ENCODE results near the gene CCDC33. TPM values are rescaled to one million over a fixed set of nuclear protein-coding genes. Genes with fewer than 3 reads are reported as not detected.

The CCDC33 gene
- total RNA-seq, 1 donor from 2014 or later = not detected

- Mint-ChIP-seq H3K27ac (ENCODE audit: unreplicated experiment) (no peak overlapping the region), H3K27me3 (ENCODE audit: low read depth) (peaks cover 43% of the 10 kb centered on the region), H3K9me3 (ENCODE audit: low read depth) (no peaks in the 10 kb centered on the region), H3K4me1 (ENCODE audit: low read depth) (no peaks in the 10 kb centered on the region), H3K4me3 (ENCODE audit: unreplicated experiment) (no peak overlapping the region), H3K36me3 (ENCODE audit: low read depth) (no peaks in the 10 kb centered on the region)
- DNase-seq (ENCODE audit: low spot score) = no peak
- TF ChIP-seq, protein P1, sequence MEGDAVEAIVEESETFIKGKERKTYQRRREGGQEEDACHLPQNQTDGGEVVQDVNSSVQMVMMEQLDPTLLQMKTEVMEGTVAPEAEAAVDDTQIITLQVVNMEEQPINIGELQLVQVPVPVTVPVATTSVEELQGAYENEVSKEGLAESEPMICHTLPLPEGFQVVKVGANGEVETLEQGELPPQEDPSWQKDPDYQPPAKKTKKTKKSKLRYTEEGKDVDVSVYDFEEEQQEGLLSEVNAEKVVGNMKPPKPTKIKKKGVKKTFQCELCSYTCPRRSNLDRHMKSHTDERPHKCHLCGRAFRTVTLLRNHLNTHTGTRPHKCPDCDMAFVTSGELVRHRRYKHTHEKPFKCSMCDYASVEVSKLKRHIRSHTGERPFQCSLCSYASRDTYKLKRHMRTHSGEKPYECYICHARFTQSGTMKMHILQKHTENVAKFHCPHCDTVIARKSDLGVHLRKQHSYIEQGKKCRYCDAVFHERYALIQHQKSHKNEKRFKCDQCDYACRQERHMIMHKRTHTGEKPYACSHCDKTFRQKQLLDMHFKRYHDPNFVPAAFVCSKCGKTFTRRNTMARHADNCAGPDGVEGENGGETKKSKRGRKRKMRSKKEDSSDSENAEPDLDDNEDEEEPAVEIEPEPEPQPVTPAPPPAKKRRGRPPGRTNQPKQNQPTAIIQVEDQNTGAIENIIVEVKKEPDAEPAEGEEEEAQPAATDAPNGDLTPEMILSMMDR (IDR thresholded peaks at IDR 0.05) = no peak
These were observed 34.9 kb downstream of the CCDC33 start for GRCh38 chr15:74270854-74271520.

GRCh38 chr15:74272812-74273211 lies 36.7 kb downstream of the CCDC33 start:
- Mint-ChIP-seq H3K27ac (ENCODE audit: unreplicated experiment) (no peak overlapping the region), H3K4me3 (ENCODE audit: unreplicated experiment) (no peak overlapping the region), H3K36me3 (ENCODE audit: low read depth) (no peaks in the 10 kb centered on the region), H3K4me1 (ENCODE audit: low read depth) (no peaks in the 10 kb centered on the region), H3K27me3 (ENCODE audit: low read depth) (peaks cover 41% of the 10 kb centered on the region), H3K9me3 (ENCODE audit: low read depth) (no peaks in the 10 kb centered on the region)
- DNase-seq (ENCODE audit: low spot score) = no peak
- TF ChIP-seq, protein P1 (IDR thresholded peaks at IDR 0.05) = no peak

GRCh38 chr15:74274470-74275038 lies 38.4 kb downstream of the CCDC33 start:
- no peaks in the 10 kb centered on the region for H3K9me3 Mint-ChIP-seq (ENCODE audit: low read depth)
- H3K4me3 Mint-ChIP-seq (ENCODE audit: unreplicated experiment) = no peak overlapping the region
- peaks cover 48% of the 10 kb centered on the region for H3K27me3 Mint-ChIP-seq (ENCODE audit: low read depth)
- H3K36me3 Mint-ChIP-seq (ENCODE audit: low read depth) = no peaks in the 10 kb centered on the region
- TF ChIP-seq, protein P1 (IDR thresholded peaks at IDR 0.05) = no peak
- H3K27ac Mint-ChIP-seq (ENCODE audit: unreplicated experiment) = no peak overlapping the region
- no peaks in the 10 kb centered on the region for H3K4me1 Mint-ChIP-seq (ENCODE audit: low read depth)
- no peak for DNase-seq (ENCODE audit: low spot score)

DNA sequence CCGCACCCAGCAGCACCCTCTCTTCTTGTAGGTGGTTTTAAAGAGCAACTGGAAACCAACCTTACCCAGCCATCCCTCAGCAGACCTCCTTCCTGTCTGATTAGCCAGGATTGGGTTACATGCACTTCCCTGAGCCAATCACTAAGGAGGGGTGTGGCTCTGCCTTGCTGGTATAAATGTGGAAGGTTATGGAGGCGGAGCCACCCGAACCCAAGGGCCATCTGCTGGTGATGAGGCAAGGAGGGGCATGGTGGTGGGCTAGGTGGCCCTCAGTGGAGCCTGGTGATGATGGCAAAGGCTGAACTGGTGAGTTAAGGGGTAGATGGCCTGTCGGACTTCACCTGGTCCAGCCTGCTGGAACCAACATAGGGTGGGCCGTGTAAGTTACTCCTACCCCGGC lies 39.8 kb downstream of the CCDC33 start:
- DNase-seq (ENCODE audit: low spot score) = no peak
- Mint-ChIP-seq H3K4me3 (ENCODE audit: unreplicated experiment) (no peak overlapping the region), H3K27ac (ENCODE audit: unreplicated experiment) (no peak overlapping the region), H3K4me1 (ENCODE audit: low read depth) (no peaks in the 10 kb centered on the region), H3K36me3 (ENCODE audit: low read depth) (no peaks in the 10 kb centered on the region), H3K27me3 (ENCODE audit: low read depth) (peaks cover 42% of the 10 kb centered on the region), H3K9me3 (ENCODE audit: low read depth) (no peaks in the 10 kb centered on the region)
- TF ChIP-seq, protein P1 (IDR thresholded peaks at IDR 0.05) = no peak

GRCh38 chr15:74276560-74276959 lies 40.4 kb downstream of the CCDC33 start:
- H3K4me3 Mint-ChIP-seq (ENCODE audit: unreplicated experiment) = no peak overlapping the region
- no peak for DNase-seq (ENCODE audit: low spot score)
- H3K9me3 Mint-ChIP-seq (ENCODE audit: low read depth) = no peaks in the 10 kb centered on the region
- H3K4me1 Mint-ChIP-seq (ENCODE audit: low read depth) = no peaks in the 10 kb centered on the region
- TF ChIP-seq, protein P1 (IDR thresholded peaks at IDR 0.05) = no peak
- no peak overlapping the region for H3K27ac Mint-ChIP-seq (ENCODE audit: unreplicated experiment)
- no peaks in the 10 kb centered on the region for H3K36me3 Mint-ChIP-seq (ENCODE audit: low read depth)
- H3K27me3 Mint-ChIP-seq (ENCODE audit: low read depth) = peaks cover 41% of the 10 kb centered on the region

All from chondrocyte (in vitro differentiated cells).